Liver (tissue), 3 donors: ENCODE measurements around the gene ALG13.

Experiments
- CTCF ChIP-seq: fragments of 150-350 bp; IDR thresholded peaks from 2 replicates; pipeline ENCODE4 v1.5.1; 2017; ENCODE audit warnings: improper control_type of control experiment, low read depth, low read length; ENCODE audit not compliant: missing input control
- FOXA1 ChIP-seq: IDR thresholded peaks from 2 replicates; pipeline ENCODE4 v1.6.1; 2016; ENCODE audit warnings: antibody characterized with exemption
- GABPA ChIP-seq, 2 donors: IDR thresholded peaks in 1 of 2; conservative IDR thresholded peaks in 1 of 2; 2 replicates each; pipeline ENCODE4 v1.6.1; 2016; ENCODE audit warnings: antibody characterized with exemption in 2 of 2, mild to moderate bottlenecking in 1 of 2, moderate library complexity in 1 of 2
- JUND ChIP-seq, 2 donors: IDR thresholded peaks; 2 replicates each; pipeline ENCODE4 v1.6.1; 2016; ENCODE audit warnings: antibody characterized with exemption in 2 of 2
- SP1 ChIP-seq: IDR thresholded peaks from 2 replicates; pipeline ENCODE4 v1.6.1; 2018; ENCODE audit warnings: antibody characterized with exemption, mild to moderate bottlenecking
- TAF1 ChIP-seq: conservative IDR thresholded peaks from 2 replicates; pipeline ENCODE4 v1.6.1; 2016; ENCODE audit warnings: antibody characterized with exemption, mild to moderate bottlenecking
- TF ChIP-seq, protein P1 (sequence below): IDR thresholded peaks from 2 replicates; pipeline ENCODE4 v1.6.1; 2016; ENCODE audit warnings: antibody characterized with exemption
- TF ChIP-seq, protein P2 (sequence below): IDR thresholded peaks from 2 replicates; pipeline ENCODE4 v1.6.1; 2016; ENCODE audit warnings: antibody characterized with exemption
- donor health status: healthy.
- donor health status: healthy.

GRCh38 chrX:111761578-111762135 lies 80.7 kb downstream of the ALG13 start:
- TF ChIP-seq CTCF (no peak), TAF1 (no peak), GABPA (IDR thresholded peaks at IDR 0.05 in 1 of 2, conservative IDR thresholded peaks at IDR 0.05 in 1 of 2) (no peak), JUND (IDR thresholded peaks at IDR 0.05) (no peak), SP1 (no peak), FOXA1 (no peak)
- TF ChIP-seq, protein P1, sequence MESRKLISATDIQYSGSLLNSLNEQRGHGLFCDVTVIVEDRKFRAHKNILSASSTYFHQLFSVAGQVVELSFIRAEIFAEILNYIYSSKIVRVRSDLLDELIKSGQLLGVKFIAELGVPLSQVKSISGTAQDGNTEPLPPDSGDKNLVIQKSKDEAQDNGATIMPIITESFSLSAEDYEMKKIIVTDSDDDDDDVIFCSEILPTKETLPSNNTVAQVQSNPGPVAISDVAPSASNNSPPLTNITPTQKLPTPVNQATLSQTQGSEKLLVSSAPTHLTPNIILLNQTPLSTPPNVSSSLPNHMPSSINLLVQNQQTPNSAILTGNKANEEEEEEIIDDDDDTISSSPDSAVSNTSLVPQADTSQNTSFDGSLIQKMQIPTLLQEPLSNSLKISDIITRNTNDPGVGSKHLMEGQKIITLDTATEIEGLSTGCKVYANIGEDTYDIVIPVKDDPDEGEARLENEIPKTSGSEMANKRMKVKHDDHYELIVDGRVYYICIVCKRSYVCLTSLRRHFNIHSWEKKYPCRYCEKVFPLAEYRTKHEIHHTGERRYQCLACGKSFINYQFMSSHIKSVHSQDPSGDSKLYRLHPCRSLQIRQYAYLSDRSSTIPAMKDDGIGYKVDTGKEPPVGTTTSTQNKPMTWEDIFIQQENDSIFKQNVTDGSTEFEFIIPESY, result no peak
- TF ChIP-seq, protein P2, sequence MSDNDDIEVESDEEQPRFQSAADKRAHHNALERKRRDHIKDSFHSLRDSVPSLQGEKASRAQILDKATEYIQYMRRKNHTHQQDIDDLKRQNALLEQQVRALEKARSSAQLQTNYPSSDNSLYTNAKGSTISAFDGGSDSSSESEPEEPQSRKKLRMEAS, result no peak
